A549 (cell line): ENCODE data around the gene ANKS6. TPM values are rescaled to one million over a fixed set of nuclear protein-coding genes. Genes with fewer than 3 reads are reported as not detected.

Source experiments
- ATAC-seq, 2 experiments: fragments of 200-7000 bp in 1 of 2; fragments of >200 bp in 1 of 2; cut with Nextera tagmentation in 1 of 2; cut with Tn5 transposase in 1 of 2; 3 replicates each; pipeline versions ENCODE4 v1.8.0 to v1.9.1; 2018 to 2020; ENCODE audit warnings: mild to moderate bottlenecking in 1 of 2, moderate library complexity in 1 of 2
- CTCF ChIA-PET: fragments of 300-600 bp; sonication (Branson Sonifier 250); formaldehyde crosslinking; extraction: SDS; loops from one replicate; lab custom pipeline; 2021; ENCODE audit warnings: antibody characterized with exemption, inconsistent platforms; lab: Yijun Ruan, JAX
- POLR2A ChIA-PET: fragments of 350-600 bp; formaldehyde crosslinking; extraction: SDS; loops from one replicate; lab custom pipeline; 2021; ENCODE audit warnings: antibody characterized with exemption, inconsistent platforms; lab: Yijun Ruan, JAX
- DNase-seq, 2 experiments: peaks; one replicate each; pipeline versions ENCODE4 v3.0.0 to v3.0.0-alpha.2; 2011 to 2016; ENCODE audit warnings: low read depth in 1 of 2, low spot score in 1 of 2
- FAIRE-seq: peaks from 2 replicates; lab custom pipeline; 2011; peaks lifted over from hg19 to GRCh38; lab: Jason Lieb, UNC
- H3K27ac ChIP-seq, 2 experiments: fragments of >200 bp; sonication (Bioruptor Twin); formaldehyde crosslinking; 3 replicates each; pipeline ENCODE4 v1.5.1; 2016 to 2017
- H3K4me1 ChIP-seq: fragments of >200 bp; sonication (Bioruptor Twin); formaldehyde crosslinking; 3 replicates; pipeline ENCODE4 v1.6.1; 2016
- H3K4me2 ChIP-seq: fragments of >200 bp; sonication (Bioruptor Twin); formaldehyde crosslinking; 3 replicates; pipeline ENCODE4 v1.6.1; 2016
- H3K4me3 ChIP-seq: fragments of >200 bp; sonication (Bioruptor Twin); formaldehyde crosslinking; 3 replicates; pipeline ENCODE4 v1.5.1; 2016
- H3K9me3 ChIP-seq: fragments of >200 bp; sonication (Bioruptor Twin); formaldehyde crosslinking; 3 replicates; pipeline ENCODE4 v1.6.1; 2016
- ESRRA ChIP-seq: fragments of 150-350 bp; IDR thresholded peaks from 2 replicates; pipeline ENCODE4 v1.6.1; 2014; ENCODE audit warnings: mild to moderate bottlenecking, low read length, borderline replicate concordance
- FOXS1 ChIP-seq: fragments of 250-450 bp; sonication (Bioruptor Pico); IDR thresholded peaks from 2 replicates; pipeline ENCODE4 v1.5.0; 2020; ENCODE audit warnings: mild to moderate bottlenecking, moderate library complexity
- GATA3 ChIP-seq: IDR thresholded peaks from 2 replicates; pipeline ENCODE4 v1.6.1; 2012; ENCODE audit warnings: borderline replicate concordance
- HOXA7 ChIP-seq: fragments of 250-450 bp; sonication (Bioruptor Pico); IDR thresholded peaks from 2 replicates; pipeline ENCODE4 v1.5.0; 2020; ENCODE audit warnings: mild to moderate bottlenecking, moderate library complexity
- MAFK ChIP-seq: fragments of 450-650 bp; IDR thresholded peaks from 2 replicates; pipeline ENCODE4 v1.6.1; 2014; ENCODE audit not compliant: partially characterized antibody
- MYC ChIP-seq: IDR thresholded peaks from 2 replicates; pipeline ENCODE4 v1.6.1; 2012; ENCODE audit warnings: mild to moderate bottlenecking, inconsistent platforms, low read length, improper control_type of control experiment, borderline replicate concordance
- POLR2A ChIP-seq: IDR thresholded peaks from 2 replicates; pipeline ENCODE4 v1.6.1; 2012; ENCODE audit warnings: mild to moderate bottlenecking, low read length
- RAD21 ChIP-seq, 2 experiments: fragments of >200 bp in 1 of 2; sonication (Bioruptor Twin) in 1 of 2; formaldehyde crosslinking in 1 of 2; IDR thresholded peaks in 1 of 2; conservative IDR thresholded peaks in 1 of 2; 2 replicates in 1 of 2; 3 replicates in 1 of 2; pipeline ENCODE4 v1.6.1; 2012 to 2018; ENCODE audit warnings: inconsistent platforms in 1 of 2
- RARB ChIP-seq: fragments of 250-450 bp; sonication (Bioruptor Pico); IDR thresholded peaks from 2 replicates; pipeline ENCODE4 v1.8.0; 2021; ENCODE audit warnings: mild to moderate bottlenecking, moderate library complexity
- RCOR1 ChIP-seq: fragments of 150-350 bp; IDR thresholded peaks from 2 replicates; pipeline ENCODE4 v1.6.1; 2014; ENCODE audit warnings: antibody characterized with exemption, low read length, low read depth
- SMC3 ChIP-seq: fragments of >200 bp; sonication (Bioruptor Twin); formaldehyde crosslinking; IDR thresholded peaks from 3 replicates; pipeline ENCODE4 v1.6.1; 2018; ENCODE audit warnings: inconsistent platforms
- SREBF2 ChIP-seq: fragments of 450-650 bp; IDR thresholded peaks from 2 replicates; pipeline ENCODE4 v1.6.1; 2014; ENCODE audit warnings: mild to moderate bottlenecking, moderate library complexity
- TP53 ChIP-seq: fragments of 250-450 bp; sonication (Bioruptor Pico); IDR thresholded peaks from 2 replicates; pipeline ENCODE4 v1.5.0; 2021; ENCODE audit warnings: mild to moderate bottlenecking, moderate library complexity
- ZC3H11A ChIP-seq: fragments of 450-650 bp; IDR thresholded peaks from 2 replicates; pipeline ENCODE4 v1.6.1; 2014; ENCODE audit warnings: antibody characterized with exemption, mild to moderate bottlenecking
- ZFP36 ChIP-seq: fragments of 450-650 bp; IDR thresholded peaks from 2 replicates; pipeline ENCODE4 v1.6.1; 2014; ENCODE audit warnings: borderline replicate concordance; ENCODE audit not compliant: partially characterized antibody
- WGBS: methylation state at CpG from one replicate; pipeline ENCODE4 v1.1.6; 2017; ENCODE audit errors: missing lambda C conversion rate; 5-methylcytosine and 5-hydroxymethylcytosine counted together
- polyA plus RNA-seq, 4 experiments: library from polyadenylated mRNA; depleted of rRNA in 3 of 4; stranded (reverse); fragments of >200 nt; fragmentation: RNase III in 1 of 4; extraction: RNeasy Plus Mini Kit Qiagen cat#74134 plus additional on column Dnase treatment in 1 of 4; gene quantifications; 2 replicates in 3 of 4; 3 replicates in 1 of 4; pipeline ENCODE4 v1.2.3, GENCODE V29; 2011 to 2017
- TF ChIP-seq, protein P1 (sequence below): fragments of >200 bp; sonication (Bioruptor Twin); formaldehyde crosslinking; IDR thresholded peaks from 2 replicates; pipeline ENCODE4 v1.6.1; 2016
- TF ChIP-seq, protein P2 (sequence below): fragments of 250-450 bp; sonication (Bioruptor Pico); IDR thresholded peaks from 2 replicates; pipeline ENCODE4 v1.5.0; 2020; ENCODE audit warnings: low read depth, mild to moderate bottlenecking, moderate library complexity

ANKS6 gene
- polyA plus RNA-seq, 2 of the 4 experiments (the other 2 are of a cell fraction) = 14.7 to 15.2 TPM

DNA sequence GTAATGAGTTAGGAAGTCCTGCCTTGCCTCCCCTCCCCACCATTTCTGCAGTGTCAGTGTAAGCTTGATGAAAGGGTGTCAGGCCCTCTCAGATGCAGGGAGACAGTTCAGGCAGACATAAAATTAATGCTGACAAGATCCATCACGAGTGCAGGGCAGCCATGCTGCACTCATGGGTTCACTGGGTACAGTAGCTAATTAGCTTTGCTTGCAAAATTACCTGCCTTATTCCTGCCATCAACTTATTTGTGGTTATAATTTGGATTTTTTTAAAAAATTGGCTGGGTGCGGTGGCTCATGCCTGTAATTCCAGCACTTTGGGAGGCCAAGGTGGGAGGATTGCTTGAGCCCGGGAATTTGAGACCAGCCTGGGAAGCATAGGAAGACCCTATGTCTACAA is 29.1 kb upstream of the ANKS6 start:
- WGBS = 71% methylated on average over 3 of the region's 3 CpGs
- CTCF ChIA-PET = interaction anchor here (1.2 to 1.9 kb wide), 3 partner anchors 23 to 174 kb away, joined by 3 to 7 read pairs (median 3); no protein-coding TSS in a partner anchor
- H3K4me3 ChIP-seq = no peak overlapping the region
- no peak overlapping the region for H3K27ac ChIP-seq
- TF ChIP-seq MAFK = peak; percentile 58
- TF ChIP-seq ZC3H11A = no peak
- no peak for TF ChIP-seq SREBF2
- TF ChIP-seq POLR2A = no peak
- TF ChIP-seq TP53 (CRISPR knock-in tag) = no peak
- TF ChIP-seq SMC3 = no peak
- TF ChIP-seq, all 56 proteins: peak for 1
- no peak overlapping the region for H3K4me2 ChIP-seq
- DNase-seq (no peak), FAIRE-seq (no peak), ATAC-seq (no peak)
- no peaks in the 10 kb centered on the region for H3K9me3 ChIP-seq
- POLR2A ChIA-PET = no interaction called here
- H3K4me1 ChIP-seq = no peaks in the 10 kb centered on the region

DNA sequence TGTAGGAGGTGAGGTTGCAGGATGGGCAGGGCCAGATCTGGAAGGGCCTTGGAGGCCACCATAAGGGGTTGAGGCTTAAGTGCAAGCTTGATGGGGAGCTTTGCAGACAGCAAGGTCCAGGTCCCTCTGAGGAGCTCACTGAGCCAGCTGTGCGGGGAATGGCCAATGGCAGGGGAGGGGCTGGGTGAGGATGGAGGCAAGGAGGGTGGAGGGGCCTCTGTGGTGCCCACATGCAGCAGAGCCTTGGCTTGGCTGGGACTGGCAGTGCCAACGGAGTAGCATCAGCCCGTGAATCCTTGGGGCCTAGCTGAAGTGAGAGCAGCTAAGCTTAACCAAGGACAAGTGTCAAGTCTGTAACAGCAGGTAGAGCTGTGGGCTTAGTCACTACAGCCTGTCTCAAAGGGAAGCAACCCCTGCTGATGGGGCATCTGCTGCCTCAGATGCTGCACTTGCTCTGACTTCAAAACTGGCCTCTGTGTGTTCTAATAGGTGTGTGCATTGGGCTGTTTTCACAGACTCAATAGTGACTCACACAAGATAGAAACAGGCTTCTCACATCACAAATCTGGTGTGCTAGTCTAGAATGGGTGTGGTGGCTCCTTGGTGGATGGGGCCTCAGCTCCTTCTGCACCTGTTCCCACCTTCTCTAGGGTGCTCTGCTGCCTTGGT is 27.4 kb upstream of the ANKS6 start:
- no peak for DNase-seq
- H3K4me2 ChIP-seq = no peak overlapping the region
- ATAC-seq = no peak
- H3K4me3 ChIP-seq = no peak overlapping the region
- CTCF ChIA-PET = interaction anchor here (0.9 to 1.4 kb wide), 3 partner anchors 15 to 176 kb away, joined by 3 read pairs; no protein-coding TSS in a partner anchor
- no peak for TF ChIP-seq GATA3
- FAIRE-seq = no peak
- no peaks in the 10 kb centered on the region for H3K4me1 ChIP-seq
- WGBS = 88% methylated on average over 2 of the region's 3 CpGs
- H3K27ac ChIP-seq = no peak overlapping the region
- POLR2A ChIA-PET = no interaction called here
- 0 out of 3 replicates have a peak, but pooled peaks cover 2% of the 10 kb centered on the region for H3K9me3 ChIP-seq

DNA sequence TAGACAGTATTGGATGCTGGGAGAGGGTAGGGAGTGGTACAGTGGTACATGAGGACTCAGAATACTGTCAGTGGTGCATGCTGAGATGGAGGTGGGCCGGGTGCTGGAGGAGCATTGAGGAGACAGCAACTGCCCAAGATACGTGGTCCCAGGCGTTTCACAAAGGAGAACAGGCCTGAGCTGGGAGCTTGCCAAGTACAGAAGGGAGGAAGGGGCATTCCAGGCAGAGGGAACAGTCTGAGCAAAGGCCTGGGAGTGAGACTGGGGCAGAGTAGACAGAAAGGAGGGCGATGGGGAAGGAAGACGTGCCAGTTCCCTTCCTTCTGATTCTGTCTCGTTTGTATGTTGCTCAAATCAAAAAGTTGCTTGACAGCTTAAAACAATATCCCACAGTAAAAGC is 26.3 kb upstream of the ANKS6 start:
- no peak for ATAC-seq
- ChIA-PET POLR2A (no interaction called here), CTCF (interaction anchor here (0.6 to 1.1 kb wide), 2 partner anchors 25 to 343 kb away, joined by 3 read pairs; no protein-coding TSS in a partner anchor)
- H3K4me2 ChIP-seq = no peak overlapping the region
- H3K9me3 ChIP-seq = 0 out of 3 replicates have a peak, but pooled peaks cover 8% of the 10 kb centered on the region
- H3K27ac ChIP-seq = no peak overlapping the region
- no peak overlapping the region for H3K4me3 ChIP-seq
- DNase-seq = no peak
- 70% methylated on average over 6 of the region's 6 CpGs for WGBS
- no peak for TF ChIP-seq POLR2A
- TF ChIP-seq, protein P1, sequence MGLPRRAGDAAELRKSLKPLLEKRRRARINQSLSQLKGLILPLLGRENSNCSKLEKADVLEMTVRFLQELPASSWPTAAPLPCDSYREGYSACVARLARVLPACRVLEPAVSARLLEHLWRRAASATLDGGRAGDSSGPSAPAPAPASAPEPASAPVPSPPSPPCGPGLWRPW = no peak
- H3K4me1 ChIP-seq = no peaks in the 10 kb centered on the region
- FAIRE-seq = no peak

DNA sequence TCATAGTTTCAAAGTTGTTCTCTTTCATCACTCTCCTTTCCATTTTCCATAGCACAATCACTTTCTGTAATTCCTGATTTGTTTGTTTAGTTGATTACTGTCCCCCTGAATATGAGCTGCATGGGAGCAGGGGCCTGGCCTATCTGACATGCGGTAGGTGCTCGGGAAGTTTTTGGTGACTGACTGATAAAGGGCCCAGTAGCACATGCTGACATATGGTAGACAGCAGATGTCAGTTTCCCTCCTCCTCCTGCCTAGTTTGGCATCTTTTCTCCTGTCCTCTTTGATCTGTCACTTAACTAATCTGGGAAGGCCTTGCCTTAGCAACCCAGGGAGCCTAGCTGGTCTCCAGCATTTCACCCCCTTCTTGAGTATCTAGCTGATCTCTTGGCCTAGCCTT is 25.5 kb upstream of the ANKS6 start:
- no peak overlapping the region for H3K4me3 ChIP-seq
- 0 out of 3 replicates have a peak, but pooled peaks cover 8% of the 10 kb centered on the region for H3K9me3 ChIP-seq
- WGBS = 85% methylated on average over 2 of the region's 2 CpGs
- FAIRE-seq (no peak), DNase-seq (no peak), ATAC-seq (no peak)
- no peaks in the 10 kb centered on the region for H3K4me1 ChIP-seq
- TF ChIP-seq FOXS1 (CRISPR knock-in tag) (no peak), TP53 (CRISPR knock-in tag) (no peak), RCOR1 (no peak), RARB (no peak), HOXA7 (CRISPR knock-in tag) (no peak), ZFP36 (no peak)
- TF ChIP-seq, protein P2, sequence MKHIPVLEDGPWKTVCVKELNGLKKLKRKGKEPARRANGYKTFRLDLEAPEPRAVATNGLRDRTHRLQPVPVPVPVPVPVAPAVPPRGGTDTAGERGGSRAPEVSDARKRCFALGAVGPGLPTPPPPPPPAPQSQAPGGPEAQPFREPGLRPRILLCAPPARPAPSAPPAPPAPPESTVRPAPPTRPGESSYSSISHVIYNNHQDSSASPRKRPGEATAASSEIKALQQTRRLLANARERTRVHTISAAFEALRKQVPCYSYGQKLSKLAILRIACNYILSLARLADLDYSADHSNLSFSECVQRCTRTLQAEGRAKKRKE = no peak
- no peak overlapping the region for H3K4me2 ChIP-seq
- CTCF ChIA-PET = interaction anchor here (1.1 kb wide), 1 partner anchor 26 kb away, joined by 3 read pairs; no protein-coding TSS in a partner anchor
- no peak overlapping the region for H3K27ac ChIP-seq
- POLR2A ChIA-PET = no interaction called here

DNA sequence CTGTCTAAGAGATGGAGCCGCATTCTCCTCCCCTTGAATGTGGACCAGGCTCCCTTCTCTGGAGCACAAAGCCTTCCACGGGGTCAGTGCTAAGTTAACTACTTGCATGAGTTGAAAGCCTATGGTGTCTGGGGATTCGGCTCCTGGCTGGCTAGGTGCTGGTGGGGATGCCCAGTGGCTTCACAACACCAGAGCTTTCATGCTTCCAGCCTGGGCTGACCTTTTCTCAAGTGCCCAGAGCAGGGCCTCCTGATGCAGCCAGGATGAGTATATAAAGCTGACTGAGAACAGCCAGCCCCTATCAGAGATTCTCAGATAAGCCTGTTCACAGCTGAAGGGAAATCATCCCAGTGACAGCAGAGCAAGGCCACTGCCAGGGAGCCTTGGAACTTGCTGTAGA is 22.9 kb upstream of the ANKS6 start:
- ChIA-PET POLR2A (no interaction called here), CTCF (no interaction called here)
- no peak for FAIRE-seq
- DNase-seq = no peak
- H3K4me2 ChIP-seq = no peak overlapping the region
- ATAC-seq = no peak
- 40% methylated on average over 3 of the region's 3 CpGs for WGBS
- H3K9me3 ChIP-seq = 0 out of 3 replicates have a peak, but pooled peaks cover 8% of the 10 kb centered on the region
- H3K4me3 ChIP-seq = no peak overlapping the region
- H3K4me1 ChIP-seq = no peaks in the 10 kb centered on the region
- H3K27ac ChIP-seq = no peak overlapping the region
- no peak for TF ChIP-seq ESRRA
- TF ChIP-seq RAD21 (conservative IDR thresholded peaks at IDR 0.05 in 1 of 2, IDR thresholded peaks at IDR 0.05 in 1 of 2) = no peak
- no peak for TF ChIP-seq RCOR1
- no peak for TF ChIP-seq MYC
- no peak for TF ChIP-seq FOXS1 (CRISPR knock-in tag)
